HG03558 (cell line): ENCODE results near the gene NUP214.
"Not testable (repeated sequence)": the region's sequence is repeated elsewhere in the genome, so short reads cannot be mapped to it uniquely, and the experiment has no call there.

Experiments used
- ATAC-seq: cut with Tn5 transposase; IDR thresholded peaks from one replicate; pipeline ENCODE4 v1.9.1; 2021; ENCODE audit warnings: moderate number of reproducible peaks; ENCODE audit not compliant: unreplicated experiment; ENCODE audit errors: extremely low read depth

The NUP214 gene

DNA sequence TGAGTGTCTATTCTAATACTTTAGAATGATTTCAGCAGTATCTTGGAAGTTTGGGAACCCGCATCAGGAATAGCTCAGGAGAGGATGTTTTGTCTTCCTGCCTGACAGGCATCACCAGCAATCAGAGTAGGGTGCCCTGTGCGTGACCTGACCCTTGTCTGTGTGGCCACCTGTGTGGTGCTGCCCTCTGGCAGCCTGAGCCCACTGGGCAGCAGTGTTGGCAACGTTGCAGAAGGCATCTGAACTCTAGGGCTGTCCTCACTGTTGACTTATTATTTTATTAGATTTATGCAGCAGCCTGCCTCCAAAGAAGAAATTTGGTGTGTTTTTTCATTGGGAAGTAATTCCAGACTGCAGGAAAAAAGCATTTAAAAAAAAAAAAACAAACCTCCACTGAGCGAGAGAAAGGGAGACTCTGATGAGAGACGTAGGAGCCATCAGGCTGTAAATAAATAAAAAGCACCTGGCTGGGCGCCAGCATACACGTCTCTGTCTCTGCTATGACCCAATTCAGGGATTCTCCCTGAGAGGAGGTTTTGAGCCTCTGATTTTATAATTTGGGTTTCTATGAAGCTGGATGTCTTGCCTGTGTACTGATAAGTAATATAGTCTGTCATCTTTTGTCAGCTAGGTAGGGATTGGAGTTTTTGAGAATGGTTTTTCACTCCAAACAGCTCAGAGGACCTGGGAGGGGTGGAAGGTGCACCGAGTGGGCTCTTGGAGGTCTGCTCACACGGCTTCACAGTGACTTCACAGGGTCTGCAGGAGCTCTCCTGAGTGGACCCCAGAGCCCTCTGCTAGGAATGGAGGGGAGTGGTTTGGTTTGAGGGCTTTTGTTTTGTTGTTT is 101.9 kb downstream of the NUP214 start:
- ATAC-seq = no peak

DNA sequence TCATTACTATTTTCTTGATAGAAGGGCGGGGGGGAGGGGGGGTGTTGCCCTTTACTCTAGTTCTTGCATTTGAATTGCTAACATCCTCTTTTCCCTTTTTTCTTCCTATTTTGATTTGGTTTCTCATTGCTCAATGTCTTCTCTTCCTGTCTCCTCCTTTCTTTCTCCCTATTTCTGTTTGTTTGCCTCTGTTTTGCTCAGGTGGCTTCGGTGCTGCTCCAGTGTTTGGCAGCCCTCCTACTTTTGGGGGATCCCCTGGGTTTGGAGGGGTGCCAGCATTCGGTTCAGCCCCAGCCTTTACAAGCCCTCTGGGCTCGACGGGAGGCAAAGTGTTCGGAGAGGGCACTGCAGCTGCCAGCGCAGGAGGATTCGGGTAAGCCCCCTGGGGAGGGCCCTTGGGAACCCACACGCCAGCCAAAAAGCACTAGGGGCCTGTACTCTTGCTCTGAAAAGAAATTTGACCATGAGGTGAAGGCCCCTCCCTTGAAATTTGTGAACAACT is 102.6 kb downstream of the NUP214 start:
- ATAC-seq = no peak

DNA sequence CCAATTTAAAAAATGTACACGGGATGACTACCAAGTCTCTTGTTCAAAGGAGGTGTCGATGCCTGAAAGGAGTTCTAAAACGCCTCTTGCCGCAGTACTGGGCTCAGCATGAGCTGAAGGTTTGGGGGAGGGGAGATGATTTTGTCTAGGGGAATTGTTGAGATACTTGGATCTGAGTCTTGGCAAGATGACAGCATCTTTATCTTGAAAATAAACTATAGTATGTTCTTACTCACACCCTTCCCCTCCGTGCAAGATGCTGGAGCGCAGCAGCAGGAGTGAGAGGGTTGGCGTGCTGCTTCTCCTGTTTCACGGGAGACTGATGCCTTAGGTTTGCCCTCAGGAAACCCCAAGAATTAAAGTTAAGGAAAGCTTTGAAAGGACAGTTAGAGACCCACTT is 103.6 kb downstream of the NUP214 start:
- ATAC-seq = no peak

DNA sequence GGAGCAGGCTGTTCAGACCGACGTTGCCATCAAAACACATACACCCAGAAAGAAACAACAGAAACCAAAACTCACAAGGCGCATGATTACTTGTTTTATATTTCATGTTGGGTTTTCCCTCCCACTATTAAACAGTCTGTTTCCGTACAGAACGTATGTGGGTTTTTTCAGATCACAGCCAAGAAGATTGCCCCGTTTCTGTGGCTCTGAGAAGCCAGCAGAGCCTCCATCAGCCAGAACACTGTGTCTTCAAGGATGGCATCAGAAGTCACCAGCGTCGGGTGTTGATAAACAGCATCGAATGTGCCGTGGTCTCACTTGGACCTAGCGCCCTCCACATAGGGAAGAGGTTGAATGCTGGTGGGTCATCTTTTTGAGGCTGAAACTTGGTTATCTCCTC is 108.2 kb downstream of the NUP214 start:
- no peak for ATAC-seq

DNA sequence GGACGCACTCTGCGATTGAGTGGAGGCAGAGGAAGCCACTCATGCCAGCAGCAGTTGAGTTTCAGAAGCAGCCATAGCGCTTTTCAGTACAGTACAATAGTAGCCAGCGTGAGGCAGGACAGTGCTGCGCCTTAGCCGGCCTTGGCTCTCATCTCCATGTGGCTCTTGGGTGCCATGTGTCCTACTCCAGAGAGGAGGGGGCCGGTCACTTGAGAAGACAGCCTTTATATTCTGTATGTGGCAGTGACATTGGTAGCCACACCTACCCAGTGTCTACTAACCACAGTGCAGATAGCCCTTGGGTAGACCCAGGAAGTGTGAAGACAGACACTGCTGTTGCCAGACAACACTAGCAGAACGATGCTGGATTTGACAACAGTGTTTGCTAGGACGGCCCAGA is 108.6 kb downstream of the NUP214 start:
- ATAC-seq = no peak

DNA sequence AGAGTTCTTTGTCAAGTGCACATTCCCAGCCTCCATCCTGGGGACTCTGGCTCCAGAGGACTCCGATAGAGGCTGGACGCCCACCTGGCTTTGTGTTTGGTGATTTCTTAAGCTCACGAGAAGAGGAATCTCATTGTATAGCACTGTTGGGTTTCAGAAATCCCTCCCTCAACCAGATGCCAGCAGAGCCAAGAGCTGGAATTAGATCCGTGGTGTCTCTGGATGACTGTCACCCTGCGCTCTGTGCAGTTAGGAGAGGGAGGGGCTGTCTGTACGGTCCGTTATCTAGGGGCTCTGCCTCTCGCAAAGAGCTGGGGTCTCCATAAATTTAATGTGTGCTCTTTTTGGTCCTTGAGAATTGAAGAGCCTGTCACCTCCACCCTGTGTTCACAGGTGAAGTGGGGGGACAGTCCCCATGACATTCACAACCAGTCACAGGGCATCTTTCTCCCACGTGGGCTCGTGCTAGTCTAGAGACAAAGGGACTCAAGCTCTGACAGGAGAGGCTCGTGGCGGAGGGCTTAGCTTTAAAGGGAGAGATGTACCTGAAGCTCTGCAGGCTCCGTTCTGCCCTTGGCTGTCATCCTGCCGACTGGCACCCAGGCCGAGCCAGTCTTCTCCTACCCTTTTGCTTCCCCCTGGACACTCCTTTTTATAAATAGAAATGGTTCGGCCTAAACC is 109.6 kb downstream of the NUP214 start:
- no peak for ATAC-seq

DNA sequence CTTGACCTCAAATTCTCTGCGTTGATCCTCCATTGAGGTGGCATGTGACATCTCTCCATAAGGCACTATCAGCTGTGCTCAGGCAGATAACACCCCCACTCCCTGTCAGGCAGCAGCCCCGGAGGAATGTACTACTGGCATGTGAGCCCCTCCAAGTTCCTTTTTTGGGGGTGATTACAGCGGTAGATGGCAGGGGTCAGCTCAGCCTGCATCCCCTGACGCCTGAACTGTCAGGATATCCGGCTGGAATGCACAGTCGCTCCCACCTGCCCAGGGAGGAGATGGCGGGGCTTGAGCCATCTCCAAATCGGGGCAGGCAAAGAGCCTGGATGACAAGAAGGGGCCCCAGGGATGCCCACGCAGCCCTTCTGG is 110.1 kb downstream of the NUP214 start:
- ATAC-seq = no peak

DNA sequence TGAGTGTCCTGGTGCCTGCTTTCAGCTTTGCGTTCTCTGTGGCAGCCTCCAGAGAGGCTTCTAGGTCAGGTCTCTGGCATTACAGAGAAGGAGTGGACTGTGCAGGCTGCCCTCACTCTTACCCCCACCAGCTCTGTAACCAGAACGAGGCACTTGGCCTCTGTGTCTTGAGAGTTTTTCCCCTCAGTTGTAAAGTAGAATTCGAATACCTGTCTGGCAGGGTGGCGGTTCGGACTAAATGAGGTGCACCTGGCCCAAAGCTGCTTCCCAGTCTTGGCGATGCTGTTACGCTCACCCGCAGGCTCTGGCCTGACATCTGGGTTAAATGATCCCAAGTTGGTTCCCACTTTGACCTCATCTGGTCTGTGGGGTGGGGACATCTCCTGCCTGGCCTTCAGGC is 110.8 kb downstream of the NUP214 start:
- no peak for ATAC-seq

DNA sequence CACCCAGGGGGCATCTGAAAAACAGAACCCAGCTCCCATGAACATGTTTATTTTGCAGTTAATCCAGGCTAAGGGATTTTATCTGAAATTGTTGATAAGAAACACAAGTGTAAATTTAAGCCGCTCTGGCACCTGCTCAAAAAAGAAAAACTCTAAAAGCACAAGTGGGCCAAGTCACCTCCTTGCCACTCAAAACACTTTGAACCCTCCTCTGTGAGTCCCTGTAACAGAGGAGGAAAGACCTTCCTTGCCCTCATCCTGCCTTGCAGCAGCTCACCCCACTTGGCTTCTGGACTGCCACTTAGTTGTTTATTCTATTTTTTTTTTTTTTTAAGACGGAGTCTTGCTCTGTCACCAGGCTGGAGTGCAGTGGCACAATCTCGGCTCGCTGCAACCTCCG is 111.4 kb downstream of the NUP214 start:
- no peak for ATAC-seq

DNA sequence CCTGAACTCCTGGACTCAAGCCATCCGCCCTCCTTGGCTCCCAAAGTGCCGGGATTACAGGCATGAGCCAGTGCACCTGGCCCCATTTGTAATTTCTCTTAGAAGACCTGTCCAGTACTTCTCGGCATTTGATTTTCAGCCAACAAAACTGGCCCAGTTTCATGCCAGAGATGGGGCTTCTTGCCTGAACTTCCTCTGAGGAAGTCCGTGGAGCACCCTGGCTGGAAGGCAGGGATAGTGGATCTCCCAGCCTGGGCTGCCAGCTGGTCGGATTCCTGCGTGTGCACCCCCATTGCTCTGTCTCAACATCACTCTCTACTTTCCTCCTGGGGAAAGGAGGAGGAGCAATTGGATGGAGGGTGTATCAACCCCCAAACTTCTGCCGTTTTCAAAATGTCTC is 111.9 kb downstream of the NUP214 start:
- ATAC-seq = no peak

DNA sequence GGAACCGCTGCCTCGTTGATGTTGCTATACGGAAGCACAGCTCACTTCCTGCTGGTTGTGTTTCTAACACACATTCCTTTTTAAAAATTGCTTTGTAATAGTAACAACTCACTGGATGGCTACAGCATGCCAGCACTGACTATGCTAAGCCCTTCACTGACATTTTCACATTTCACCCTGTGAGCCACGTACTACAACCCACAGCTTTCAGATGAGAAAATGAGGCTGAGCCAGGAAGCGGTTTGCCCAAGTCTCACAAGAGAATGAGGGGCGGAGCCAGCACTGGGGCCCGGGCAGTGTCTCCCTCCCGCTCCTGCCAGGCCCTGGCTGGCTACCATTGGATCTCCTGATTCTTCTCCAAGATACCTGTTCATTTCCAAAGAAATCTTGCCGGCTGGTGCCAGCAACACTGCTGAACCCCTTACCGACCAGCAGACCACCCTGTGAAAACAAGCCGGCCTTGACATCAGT is 112.6 kb downstream of the NUP214 start:
- ATAC-seq = no peak

DNA sequence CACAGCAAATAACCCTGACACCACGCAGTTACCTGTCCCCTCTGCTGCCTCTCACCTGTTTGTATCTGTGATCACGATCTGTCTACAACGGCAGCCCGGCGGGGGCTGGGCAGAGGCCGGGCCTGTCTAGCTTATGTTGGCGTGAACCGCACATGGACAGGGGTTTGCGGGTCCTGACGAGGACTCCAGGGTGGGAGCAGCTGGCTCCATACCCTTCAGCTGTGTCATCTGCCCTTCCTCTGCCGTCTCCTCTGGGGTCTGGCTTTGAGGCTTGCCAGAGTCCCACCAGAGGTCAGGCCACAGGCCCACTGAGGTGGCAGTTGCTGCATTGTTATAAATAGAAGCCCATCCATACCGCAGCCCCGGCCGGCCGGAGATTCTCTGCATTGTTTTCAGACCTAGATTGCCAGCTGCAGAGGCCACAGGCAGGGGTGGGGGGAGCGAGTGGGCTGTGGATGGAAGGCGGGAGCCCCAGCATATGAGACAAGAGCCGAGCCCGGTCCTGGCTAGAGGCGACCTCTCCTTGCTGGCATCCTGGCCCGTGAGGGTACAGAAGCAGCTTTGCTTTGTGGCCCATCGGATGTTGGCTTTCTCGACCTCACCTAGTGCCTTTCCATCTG is 113.1 kb downstream of the NUP214 start:
- ATAC-seq = no peak

DNA sequence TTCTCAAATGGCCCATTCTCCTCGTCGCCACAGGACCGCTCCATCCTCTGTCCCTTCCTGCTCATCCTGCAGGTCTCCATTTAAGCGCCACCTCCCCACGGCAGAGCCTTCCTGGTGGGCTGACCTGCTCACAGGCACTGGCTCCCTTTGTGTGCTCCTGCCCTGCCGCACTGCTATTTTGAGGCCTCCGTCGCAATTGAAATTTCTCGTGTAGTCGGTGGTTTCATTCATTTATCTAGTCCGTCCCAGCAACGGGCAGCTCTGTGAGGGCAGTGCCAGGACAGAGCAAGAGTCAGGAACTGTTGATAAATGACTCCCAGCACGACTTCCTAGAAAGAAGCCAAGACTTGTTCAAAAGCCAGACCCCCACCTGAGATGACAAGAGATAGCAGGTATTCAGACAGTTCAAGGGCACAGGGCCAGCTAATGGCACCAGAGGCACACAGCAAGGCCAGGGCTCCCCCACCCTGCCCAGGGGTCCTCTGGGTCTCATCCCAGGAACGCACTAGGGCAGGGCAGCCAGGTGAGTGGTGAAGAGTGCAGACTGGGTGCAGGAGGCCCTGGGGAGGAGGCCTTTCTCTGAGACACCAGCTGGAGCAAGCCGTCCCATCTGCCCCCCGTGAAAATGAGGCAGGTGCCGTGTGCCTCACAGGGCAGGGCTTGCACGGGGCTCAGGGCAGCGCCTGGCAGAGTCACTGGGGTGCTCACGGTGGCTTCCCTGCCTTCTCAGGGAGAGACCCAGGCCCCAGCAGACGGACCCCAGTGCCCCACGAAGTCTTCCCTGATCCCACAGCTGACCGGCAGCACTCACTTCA is 114.0 kb downstream of the NUP214 start:
- no peak for ATAC-seq

DNA sequence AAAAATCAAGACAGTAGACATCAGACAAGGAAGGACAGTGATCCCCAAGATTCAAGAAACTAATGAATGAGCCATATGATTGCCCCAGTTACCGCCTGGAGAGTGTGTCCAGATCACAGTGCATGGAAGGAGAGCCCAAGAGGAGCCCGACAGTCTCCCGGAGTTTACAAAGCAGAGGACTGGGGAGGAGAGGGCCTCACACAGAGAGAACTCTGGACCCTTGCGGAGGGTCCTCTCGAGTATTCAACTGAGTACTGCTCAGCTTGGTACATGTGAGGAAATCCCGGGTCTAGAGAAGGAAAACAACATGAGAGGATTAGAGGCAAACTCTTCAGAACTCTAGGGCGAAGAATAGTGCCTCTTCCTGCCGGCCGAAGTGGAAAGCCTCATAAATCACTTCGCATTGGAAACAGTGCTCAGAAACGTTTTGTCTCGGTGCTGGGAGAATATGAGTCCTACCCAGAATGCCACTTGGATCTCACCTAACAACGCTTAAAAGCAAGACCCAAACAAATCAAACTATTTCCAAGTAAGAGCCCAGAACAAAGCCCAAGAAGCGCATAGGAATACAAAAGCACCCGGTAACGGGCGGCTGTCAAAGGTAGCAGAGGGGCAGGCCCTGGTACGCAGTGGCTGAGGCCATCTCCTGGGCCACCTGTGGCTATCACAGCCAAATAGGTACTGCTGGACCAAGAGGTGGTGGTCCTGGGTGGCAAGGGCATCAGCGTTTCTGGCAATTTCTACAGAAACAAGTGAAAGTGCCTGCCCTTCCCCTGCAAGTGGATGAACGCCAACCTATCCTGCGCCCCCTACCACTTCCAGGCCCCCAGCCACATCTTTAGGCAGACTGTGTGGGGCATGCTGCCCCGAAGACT is 114.9 kb downstream of the NUP214 start:
- ATAC-seq = no peak

DNA sequence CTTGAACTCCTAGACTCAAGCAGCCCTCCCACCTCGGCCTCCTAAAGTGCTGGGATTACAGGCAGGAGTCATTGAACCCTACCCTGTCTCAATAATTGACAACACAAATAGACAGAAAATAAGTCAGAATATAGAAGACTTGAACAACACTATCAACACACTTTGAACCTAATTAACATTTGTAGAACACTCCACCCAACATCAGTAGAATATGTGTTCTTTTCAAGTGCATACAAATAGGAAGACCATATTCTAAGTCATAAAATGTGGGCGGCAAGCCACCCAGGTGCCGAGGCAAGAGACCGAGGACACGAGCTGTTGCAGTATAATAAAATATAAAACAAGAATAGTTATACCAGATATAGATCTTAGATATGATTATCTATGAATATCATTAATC is 118.9 kb downstream of the NUP214 start:
- not testable (repeated sequence) for ATAC-seq

DNA sequence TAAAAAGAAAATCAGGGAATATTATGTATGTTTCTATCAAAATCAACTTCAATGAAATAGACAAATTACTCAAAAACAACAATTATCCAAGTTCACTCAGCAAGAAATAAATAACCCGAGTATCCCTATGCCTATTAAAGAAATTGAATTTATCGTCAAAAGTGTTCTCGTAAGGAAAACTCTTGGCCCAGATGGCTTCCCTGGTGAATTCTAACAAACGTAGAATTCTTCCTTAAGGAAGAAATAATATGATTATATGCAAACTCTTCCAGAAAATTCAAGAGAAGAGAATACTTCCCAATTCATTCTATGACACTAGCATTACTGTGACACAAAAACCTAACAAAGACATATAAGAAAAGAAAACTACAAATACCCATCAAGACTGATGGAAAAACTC is 121.2 kb downstream of the NUP214 start:
- no peak for ATAC-seq

DNA sequence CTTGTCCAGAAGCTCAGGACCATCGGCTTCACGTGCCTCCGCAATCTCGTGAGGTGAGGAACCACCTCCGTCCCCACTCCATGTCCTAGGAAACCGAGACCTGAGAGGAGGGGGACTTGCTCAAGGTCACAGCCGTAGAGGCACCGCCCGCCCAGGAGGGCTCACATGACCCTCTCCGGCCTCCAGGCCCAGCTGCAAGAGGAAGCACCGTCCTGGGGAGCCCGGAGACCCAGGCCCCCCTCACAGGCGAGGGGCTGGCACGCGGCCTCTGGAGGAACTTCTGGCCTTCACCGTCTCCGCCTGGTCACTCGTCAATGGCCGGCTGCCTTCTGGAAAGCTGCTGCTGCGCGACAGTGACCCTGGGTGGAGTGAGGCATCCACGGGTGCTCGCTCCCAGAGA is 126.7 kb downstream of the NUP214 start:
- ATAC-seq = no peak

DNA sequence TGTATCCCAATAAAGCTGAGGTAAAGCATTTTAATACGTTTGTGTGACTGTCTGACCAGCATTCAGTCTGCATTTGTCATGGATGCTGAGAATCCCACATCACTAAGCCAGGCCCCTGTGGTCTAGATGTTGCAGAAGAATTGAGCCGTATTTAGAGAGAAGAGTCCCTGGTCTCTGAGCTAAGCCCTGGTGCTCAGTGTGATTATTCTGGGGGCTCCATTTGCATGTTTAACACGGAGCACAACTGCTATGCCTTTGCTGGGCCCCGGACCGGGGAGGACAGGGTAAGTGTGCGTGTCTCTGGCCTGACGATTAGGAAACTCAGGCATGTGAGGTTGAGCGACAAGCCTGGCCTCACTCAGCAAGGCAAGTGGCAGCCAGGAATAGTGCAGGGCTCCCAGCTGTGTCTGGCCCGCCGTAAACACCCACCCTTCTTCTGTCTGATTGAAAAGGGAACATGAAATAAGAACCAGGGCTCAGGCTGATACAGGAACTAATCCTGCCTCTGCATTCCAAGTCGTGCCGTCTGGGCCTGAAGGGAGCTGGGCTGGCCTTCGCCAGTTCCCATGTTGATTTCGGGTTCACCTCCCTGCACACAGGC is 128.6 kb downstream of the NUP214 start:
- ATAC-seq = no peak

DNA sequence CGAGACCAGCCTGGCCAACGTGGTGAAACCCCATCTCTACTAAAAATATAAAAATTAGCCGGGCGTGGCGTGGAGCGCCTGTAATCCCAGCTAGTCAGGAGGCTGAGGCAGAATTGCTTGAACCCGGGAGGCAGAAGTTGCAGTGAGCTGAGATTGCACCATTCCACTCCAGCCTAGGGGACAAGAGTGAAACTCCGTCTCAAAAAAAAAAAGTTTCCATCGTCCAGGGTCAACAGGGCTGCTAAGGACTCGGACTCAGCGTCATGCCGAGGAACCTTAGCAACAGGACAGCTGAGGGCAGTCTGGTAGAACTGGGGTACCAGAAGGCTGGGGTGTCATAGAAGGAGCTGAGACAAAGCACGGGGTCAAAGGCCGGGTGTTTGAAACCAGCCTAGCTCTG is 129.2 kb downstream of the NUP214 start:
- ATAC-seq = no peak
